Breast epithelium (tissue), 3 donors: Measurements from ENCODE around the gene SMARCA2.

Experiments used
- POLR2A ChIP-seq: fragments of 450-650 bp; IDR thresholded peaks from one replicate; pipeline ENCODE4 v1.6.1; 2016; ENCODE audit warnings: antibody characterized with exemption, mild to moderate bottlenecking, moderate library complexity
- POLR2AphosphoS5 ChIP-seq, 3 donors: sonication (generic); formaldehyde crosslinking; IDR thresholded peaks; one replicate each; pipeline ENCODE4 v1.6.1; 2017; ENCODE audit warnings: antibody characterized with exemption in 3 of 3
- TF ChIP-seq, protein P1 (sequence below), 3 donors: fragments of 450-650 bp; IDR thresholded peaks; one replicate each; pipeline ENCODE4 v1.5.1; 2016 to 2017; ENCODE audit warnings: antibody characterized with exemption in 3 of 3, mild to moderate bottlenecking in 3 of 3, moderate library complexity in 3 of 3

DNA sequence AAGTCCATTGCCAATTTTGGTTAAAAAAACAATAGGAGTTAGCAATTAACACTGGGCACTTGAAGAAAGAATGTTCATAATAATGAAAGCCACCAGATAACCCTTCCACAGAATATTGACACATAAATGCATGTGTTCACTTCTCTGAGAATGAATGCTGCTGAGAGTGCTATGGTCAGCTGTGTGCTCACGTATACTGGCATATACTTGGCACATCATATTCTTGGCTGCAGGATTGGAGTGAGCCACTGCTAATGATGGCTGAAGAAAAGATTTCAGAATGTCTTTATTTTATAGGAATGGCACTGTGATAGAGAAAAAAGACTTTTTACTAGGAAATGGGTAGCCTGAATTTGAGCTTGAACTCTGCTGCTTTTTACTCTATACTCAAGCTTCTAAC lies 46.0 kb upstream of the SMARCA2 start:
- TF ChIP-seq, protein P1, sequence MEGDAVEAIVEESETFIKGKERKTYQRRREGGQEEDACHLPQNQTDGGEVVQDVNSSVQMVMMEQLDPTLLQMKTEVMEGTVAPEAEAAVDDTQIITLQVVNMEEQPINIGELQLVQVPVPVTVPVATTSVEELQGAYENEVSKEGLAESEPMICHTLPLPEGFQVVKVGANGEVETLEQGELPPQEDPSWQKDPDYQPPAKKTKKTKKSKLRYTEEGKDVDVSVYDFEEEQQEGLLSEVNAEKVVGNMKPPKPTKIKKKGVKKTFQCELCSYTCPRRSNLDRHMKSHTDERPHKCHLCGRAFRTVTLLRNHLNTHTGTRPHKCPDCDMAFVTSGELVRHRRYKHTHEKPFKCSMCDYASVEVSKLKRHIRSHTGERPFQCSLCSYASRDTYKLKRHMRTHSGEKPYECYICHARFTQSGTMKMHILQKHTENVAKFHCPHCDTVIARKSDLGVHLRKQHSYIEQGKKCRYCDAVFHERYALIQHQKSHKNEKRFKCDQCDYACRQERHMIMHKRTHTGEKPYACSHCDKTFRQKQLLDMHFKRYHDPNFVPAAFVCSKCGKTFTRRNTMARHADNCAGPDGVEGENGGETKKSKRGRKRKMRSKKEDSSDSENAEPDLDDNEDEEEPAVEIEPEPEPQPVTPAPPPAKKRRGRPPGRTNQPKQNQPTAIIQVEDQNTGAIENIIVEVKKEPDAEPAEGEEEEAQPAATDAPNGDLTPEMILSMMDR (IDR thresholded peaks at IDR 0.05): no peak
- TF ChIP-seq POLR2A (no peak), POLR2AphosphoS5 (IDR thresholded peaks at IDR 0.05) (no peak)
